ENCODE measurements around the gene CAMK2G.

GRCh38 chr10:73907841-73908517, 33.6 kb upstream of the CAMK2G start:
- TF ChIP-seq TEAD4 (IDR thresholded peaks at IDR 0.05; ENCODE audit: borderline replicate concordance, insufficient read depth) = no peak
- TF ChIP-seq CTCF (IDR thresholded peaks at IDR 0.05) = no peak
- TF ChIP-seq USF2 (IDR thresholded peaks at IDR 0.05; ENCODE audit: borderline replicate concordance, low read depth, low read length) = no peak
- TF ChIP-seq POLR2AphosphoS5 (IDR thresholded peaks at IDR 0.05; ENCODE audit: low read depth, low read length) = no peak
- TF ChIP-seq GATA2 (CRISPR knock-in tag; IDR thresholded peaks at IDR 0.05) = no peak
- no peak for TF ChIP-seq REST (IDR thresholded peaks at IDR 0.05; ENCODE audit: low read depth, low read length)
